Astrocyte of the spinal cord (primary cell): ENCODE data around the gene TMPRSS13.

Experiments used
- DNase-seq: peaks from one replicate; pipeline ENCODE4 v3.0.0; 2011; ENCODE audit warnings: low read depth, low spot score
- H3K4me3 ChIP-seq: 2 replicates; pipeline ENCODE4 v1.5.1; 2011; ENCODE audit warnings: low read depth, mild to moderate bottlenecking, low read length, moderate library complexity
- in situ Hi-C: cut with HindIII; loops from 2 replicates; pipeline ENCODE4 v1.10.0; 2017; ENCODE audit warnings: low sequenced_read_pairs
- TF ChIP-seq, protein P1 (sequence below): IDR thresholded peaks from 2 replicates; pipeline ENCODE4 v1.5.1; 2012; ENCODE audit warnings: low read depth, mild to moderate bottlenecking, low read length, inconsistent platforms

The TMPRSS13 gene

DNA sequence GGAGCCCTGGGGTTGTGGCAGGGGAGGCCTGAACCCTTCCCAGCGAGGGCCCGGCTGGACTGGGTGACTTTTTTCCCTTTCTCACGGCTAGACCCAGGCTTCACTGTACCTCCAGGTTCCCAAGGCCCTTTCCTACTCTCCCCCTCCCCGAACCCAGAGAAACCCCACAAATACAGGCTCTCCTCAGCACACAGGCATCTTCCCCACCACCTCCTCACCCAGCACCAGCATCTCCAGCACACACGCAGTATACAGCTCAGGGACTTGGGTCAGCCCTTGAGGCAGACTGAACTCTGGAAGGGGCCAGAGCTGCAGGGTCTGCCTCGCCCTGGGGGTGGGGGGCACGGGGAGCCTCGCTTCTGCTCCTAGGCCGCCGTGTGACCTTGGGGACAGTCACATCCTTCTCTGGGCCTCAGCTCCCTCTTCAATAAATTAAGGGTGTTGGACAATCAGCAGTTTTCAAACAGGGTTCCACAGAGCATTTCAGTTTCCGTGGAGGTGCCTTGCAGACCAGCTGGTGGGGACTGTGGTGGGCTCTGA lies 4.5 kb downstream of the TMPRSS13 start:
- TF ChIP-seq, protein P1, sequence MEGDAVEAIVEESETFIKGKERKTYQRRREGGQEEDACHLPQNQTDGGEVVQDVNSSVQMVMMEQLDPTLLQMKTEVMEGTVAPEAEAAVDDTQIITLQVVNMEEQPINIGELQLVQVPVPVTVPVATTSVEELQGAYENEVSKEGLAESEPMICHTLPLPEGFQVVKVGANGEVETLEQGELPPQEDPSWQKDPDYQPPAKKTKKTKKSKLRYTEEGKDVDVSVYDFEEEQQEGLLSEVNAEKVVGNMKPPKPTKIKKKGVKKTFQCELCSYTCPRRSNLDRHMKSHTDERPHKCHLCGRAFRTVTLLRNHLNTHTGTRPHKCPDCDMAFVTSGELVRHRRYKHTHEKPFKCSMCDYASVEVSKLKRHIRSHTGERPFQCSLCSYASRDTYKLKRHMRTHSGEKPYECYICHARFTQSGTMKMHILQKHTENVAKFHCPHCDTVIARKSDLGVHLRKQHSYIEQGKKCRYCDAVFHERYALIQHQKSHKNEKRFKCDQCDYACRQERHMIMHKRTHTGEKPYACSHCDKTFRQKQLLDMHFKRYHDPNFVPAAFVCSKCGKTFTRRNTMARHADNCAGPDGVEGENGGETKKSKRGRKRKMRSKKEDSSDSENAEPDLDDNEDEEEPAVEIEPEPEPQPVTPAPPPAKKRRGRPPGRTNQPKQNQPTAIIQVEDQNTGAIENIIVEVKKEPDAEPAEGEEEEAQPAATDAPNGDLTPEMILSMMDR = no peak
- H3K4me3 ChIP-seq = no peak overlapping the region
- DNase-seq = no peak
- in situ Hi-C loops = no loop called here

- TF ChIP-seq, protein P1 = no peak
- H3K4me3 ChIP-seq = no peak overlapping the region
- in situ Hi-C loops = no loop called here
- no peak for DNase-seq
These were observed 5.4 kb downstream of the TMPRSS13 start for GRCh38 chr11:117923773-117924172.

GRCh38 chr11:117923275-117923674 lies 5.9 kb downstream of the TMPRSS13 start:
- in situ Hi-C loops = no loop called here
- TF ChIP-seq, protein P1 = no peak
- H3K4me3 ChIP-seq = no peak overlapping the region
- no peak for DNase-seq

DNA sequence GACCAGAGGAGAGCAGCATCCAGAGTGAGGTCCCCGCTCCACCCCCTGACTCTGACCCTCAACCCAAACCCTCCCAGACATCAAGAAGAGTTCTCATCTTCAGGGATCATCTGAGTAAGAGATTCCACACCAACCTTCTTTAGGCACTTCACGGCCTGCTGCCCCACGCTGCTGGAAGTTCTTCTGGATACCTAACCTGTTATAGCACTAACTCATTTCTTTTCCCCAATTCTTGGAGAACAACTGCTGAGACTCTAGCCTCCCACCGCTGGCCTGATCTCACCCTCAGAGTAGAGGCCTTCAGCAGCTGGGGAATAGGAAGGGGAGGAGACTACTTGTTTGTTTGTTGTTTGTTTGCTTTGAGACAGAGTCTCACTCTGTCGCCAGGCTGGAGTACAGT lies 7.3 kb downstream of the TMPRSS13 start:
- DNase-seq = no peak
- H3K4me3 ChIP-seq = no peak overlapping the region
- in situ Hi-C loops = no loop called here
- TF ChIP-seq, protein P1 = no peak

- H3K4me3 ChIP-seq = no peak overlapping the region
- TF ChIP-seq, protein P1 = no peak
- no peak for DNase-seq
- in situ Hi-C loops = no loop called here
These were observed 7.7 kb downstream of the TMPRSS13 start for GRCh38 chr11:117921456-117921855.

DNA sequence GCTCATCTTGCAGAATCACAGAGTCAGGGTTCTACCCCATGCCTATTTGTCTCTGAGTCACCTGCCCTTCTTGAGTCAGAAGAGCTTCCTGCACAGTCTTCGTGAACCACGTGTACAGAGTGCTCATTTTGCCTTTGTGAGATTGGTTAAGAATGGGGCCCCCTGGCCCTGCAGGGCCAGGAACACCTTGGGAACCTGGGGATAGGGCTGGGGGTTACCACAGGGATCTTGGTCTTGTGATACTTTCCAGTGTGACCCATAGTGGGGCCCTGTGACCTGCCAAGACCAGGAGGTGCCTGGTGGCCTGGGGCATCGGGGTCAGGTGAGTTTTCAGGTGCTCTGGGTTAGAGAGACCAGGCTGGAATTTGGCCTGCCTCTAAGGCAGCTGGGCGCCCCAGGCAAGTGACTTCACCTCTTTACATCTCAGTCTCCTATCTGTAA lies 9.4 kb downstream of the TMPRSS13 start:
- no peak for DNase-seq
- in situ Hi-C loops = no loop called here
- TF ChIP-seq, protein P1 = no peak
- no peak overlapping the region for H3K4me3 ChIP-seq

- TF ChIP-seq, protein P1 = no peak
- no peak for DNase-seq
These were observed 9.9 kb downstream of the TMPRSS13 start for GRCh38 chr11:117919341-117919740.

More at GRCh38 chr11:117919341-117919740, 9.9 kb downstream of the TMPRSS13 start:
- no peak overlapping the region for H3K4me3 ChIP-seq
- in situ Hi-C loops = no loop called here
